Measurements from ENCODE around the gene FAM219B.

FAM219B gene

GRCh38 chr15:74893627-74894026 lies 13.0 kb downstream of the FAM219B start:
- TF ChIP-seq, protein P1, sequence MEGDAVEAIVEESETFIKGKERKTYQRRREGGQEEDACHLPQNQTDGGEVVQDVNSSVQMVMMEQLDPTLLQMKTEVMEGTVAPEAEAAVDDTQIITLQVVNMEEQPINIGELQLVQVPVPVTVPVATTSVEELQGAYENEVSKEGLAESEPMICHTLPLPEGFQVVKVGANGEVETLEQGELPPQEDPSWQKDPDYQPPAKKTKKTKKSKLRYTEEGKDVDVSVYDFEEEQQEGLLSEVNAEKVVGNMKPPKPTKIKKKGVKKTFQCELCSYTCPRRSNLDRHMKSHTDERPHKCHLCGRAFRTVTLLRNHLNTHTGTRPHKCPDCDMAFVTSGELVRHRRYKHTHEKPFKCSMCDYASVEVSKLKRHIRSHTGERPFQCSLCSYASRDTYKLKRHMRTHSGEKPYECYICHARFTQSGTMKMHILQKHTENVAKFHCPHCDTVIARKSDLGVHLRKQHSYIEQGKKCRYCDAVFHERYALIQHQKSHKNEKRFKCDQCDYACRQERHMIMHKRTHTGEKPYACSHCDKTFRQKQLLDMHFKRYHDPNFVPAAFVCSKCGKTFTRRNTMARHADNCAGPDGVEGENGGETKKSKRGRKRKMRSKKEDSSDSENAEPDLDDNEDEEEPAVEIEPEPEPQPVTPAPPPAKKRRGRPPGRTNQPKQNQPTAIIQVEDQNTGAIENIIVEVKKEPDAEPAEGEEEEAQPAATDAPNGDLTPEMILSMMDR (IDR thresholded peaks at IDR 0.05): no peak
- no peak for TF ChIP-seq ZFX (IDR thresholded peaks at IDR 0.05; ENCODE audit: borderline replicate concordance)
- H3K27ac ChIP-seq: no peak overlapping the region

DNA sequence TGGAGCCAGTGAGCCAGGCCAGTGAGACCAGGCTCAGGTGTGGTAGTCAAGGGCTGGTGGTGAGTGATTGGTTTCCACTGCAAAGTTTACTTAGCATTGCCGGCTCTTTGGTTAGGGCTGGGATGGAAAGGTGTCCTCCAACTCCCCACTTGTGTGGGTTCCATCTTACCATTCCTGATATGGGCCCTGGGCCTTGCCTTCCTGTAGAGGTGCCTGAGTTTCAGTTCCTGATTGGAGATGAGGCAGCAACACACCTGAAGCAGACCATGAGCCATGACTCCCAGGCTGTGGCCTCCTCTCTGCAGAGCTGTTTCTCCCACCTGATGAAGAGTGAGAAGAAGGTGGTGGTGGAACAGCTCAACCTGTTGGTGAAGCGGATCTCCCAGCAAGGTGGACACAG lies 13.7 kb downstream of the FAM219B start:
- no peak for TF ChIP-seq ZFX (IDR thresholded peaks at IDR 0.05; ENCODE audit: borderline replicate concordance)
- TF ChIP-seq, protein P1 (IDR thresholded peaks at IDR 0.05): no peak
- no peak overlapping the region; the same call in 1 of the 2 replicates for H3K27ac ChIP-seq

- no peak for TF ChIP-seq ZFX (IDR thresholded peaks at IDR 0.05; ENCODE audit: borderline replicate concordance)
- TF ChIP-seq, protein P1 (IDR thresholded peaks at IDR 0.05): no peak
- H3K27ac ChIP-seq: no peak overlapping the region; the same call in 1 of the 2 replicates
Observed at GRCh38 chr15:74892313-74892712, 14.3 kb downstream of the FAM219B start.

GRCh38 chr15:74891469-74891868 lies 15.2 kb downstream of the FAM219B start:
- H3K27ac ChIP-seq: peak overlapping the region; percentile 79; the same call in 1 of the 2 replicates
- TF ChIP-seq, protein P1 (IDR thresholded peaks at IDR 0.05): no peak
- no peak for TF ChIP-seq ZFX (IDR thresholded peaks at IDR 0.05; ENCODE audit: borderline replicate concordance)

- no peak for TF ChIP-seq ZFX (IDR thresholded peaks at IDR 0.05; ENCODE audit: borderline replicate concordance)
- TF ChIP-seq, protein P1 (IDR thresholded peaks at IDR 0.05): no peak
- H3K27ac ChIP-seq: peak overlapping the region; percentile 79
Observed at GRCh38 chr15:74890665-74890960, 16.0 kb downstream of the FAM219B start.

DNA sequence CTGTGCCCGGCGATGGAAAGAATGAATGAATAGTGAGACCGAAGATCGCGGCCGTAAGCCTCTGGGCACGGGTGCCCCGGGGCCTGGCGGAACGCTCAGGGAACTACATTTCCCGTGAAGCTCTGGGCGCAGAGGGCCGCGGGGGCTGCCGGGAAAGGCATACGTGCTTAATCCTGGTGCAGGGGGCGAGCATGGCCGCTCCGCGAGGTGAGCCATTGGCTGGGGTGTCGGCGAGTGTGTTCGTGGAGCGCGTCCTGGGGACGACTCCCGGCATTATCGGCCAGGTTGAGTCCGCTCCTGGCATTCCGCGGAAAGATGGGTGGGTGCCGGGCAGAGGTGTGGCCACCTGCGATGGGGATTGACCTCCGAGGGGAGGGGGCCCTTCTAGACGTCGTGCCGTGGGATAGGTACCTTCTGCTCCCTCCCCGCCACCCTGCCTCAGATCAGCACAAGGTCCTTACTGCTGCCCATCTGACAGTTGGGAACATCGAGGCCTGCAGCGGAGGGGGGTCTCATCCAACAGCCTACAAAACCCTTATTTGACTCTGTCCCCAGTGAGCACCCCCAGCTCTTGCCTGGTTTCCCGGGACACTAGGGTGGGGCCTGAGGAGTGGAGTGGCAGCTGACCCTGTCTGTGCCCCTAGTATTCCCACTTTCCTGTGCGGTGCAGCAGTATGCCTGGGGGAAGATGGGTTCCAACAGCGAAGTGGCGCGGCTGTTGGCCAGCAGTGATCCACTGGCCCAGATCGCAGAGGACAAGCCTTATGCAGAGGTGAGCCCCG lies 16.6 kb downstream of the FAM219B start, which contains the start of gene MPI:
Gene MPI (plus strand): TSS at position 160 of the 782 bp plus-strand sequence. CDS start 32 bp downstream, at position 192.
- TF ChIP-seq ZFX (IDR thresholded peaks at IDR 0.05; ENCODE audit: borderline replicate concordance): no peak
- TF ChIP-seq, protein P1 (IDR thresholded peaks at IDR 0.05): no peak
- peak within 1 kb of the TSS; percentile 79 for H3K27ac ChIP-seq

- peak overlapping the region; percentile 79 for H3K27ac ChIP-seq
- TF ChIP-seq ZFX (IDR thresholded peaks at IDR 0.05; ENCODE audit: borderline replicate concordance): no peak
- TF ChIP-seq, protein P1 (IDR thresholded peaks at IDR 0.05): no peak
Observed at GRCh38 chr15:74889390-74889882, 17.2 kb downstream of the FAM219B start.

All from 22Rv1 (cell line).